AG08396 (cell line): Measurements from ENCODE around the gene RSPH9.
A peak's percentile ranks its signal among the peaks of the same experiment; 100 is the strongest.
"Not testable (repeated sequence)": the region's sequence is repeated elsewhere in the genome, so short reads cannot be mapped to it uniquely, and the experiment has no call there.

Experiments used
- DNase-seq: peaks from one replicate; pipeline ENCODE4 v3.0.0; 2012; ENCODE audit warnings: low spot score, mixed read lengths

Gene RSPH9

DNA sequence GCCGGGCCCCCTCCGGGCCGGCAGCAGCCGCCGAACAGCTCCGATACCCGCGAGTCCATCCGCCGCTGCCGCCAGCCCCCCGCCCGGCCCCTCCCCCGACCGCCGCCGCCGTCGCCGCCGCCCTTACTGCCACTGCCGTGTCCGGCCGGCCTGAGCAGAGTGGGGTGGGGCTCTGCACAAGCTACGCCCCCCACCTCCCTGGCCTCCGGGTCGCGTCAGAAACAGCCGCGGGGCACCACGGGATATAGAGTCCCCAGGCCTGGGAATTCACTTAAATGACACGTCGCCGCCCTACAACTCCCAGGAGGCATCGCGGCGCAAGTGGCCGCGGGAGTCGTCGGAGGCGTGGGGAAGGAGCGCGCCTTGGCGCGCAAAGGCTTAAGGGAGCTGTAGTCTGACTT, 15.7 kb upstream of the RSPH9 start, which contains the start of gene GTPBP2:
Gene GTPBP2 (minus strand): TSS at position 161 of the 401 bp plus-strand sequence. CDS start 102 bp downstream, at position 59.
- DNase-seq, result peak; percentile 95

DNA sequence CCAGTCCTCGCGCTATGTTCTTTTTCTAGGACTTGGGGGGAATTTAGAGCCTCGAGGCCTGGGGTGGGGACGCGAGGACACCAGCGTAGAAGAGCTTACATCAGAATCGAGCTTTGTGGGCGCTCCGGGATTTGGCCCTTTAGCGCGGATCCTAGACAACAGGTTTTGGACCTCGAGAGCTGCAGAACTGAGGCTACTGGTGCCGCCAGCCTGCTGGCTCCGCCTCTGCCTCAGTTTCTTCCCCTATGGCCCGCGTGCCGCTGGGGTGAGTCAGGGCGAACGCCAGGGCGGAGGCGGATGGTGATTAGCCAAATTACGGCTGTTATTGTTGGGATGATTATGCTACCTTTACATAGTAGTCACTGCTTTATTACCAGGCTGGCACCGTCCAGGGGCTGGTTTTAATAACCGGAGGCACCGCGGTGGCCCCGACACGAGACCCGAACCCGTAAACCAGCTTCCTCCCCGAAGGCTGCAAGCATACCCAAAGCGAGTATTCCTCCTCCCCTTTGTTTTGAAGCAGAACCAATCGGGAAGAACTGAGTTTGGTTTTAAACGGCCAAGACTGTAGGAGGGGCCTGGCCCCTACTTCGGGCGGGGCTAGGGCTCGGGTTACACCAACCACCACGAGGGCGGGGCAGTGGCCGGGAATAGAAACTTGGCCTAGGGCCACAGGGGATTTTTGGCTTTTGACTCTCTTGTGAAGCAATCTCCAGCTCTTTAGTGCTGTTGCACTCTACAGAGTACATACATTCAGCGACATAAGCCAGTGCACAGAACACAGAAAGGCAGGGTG, 15.1 kb upstream of the RSPH9 start:
- peak; percentile 97 for DNase-seq

DNA sequence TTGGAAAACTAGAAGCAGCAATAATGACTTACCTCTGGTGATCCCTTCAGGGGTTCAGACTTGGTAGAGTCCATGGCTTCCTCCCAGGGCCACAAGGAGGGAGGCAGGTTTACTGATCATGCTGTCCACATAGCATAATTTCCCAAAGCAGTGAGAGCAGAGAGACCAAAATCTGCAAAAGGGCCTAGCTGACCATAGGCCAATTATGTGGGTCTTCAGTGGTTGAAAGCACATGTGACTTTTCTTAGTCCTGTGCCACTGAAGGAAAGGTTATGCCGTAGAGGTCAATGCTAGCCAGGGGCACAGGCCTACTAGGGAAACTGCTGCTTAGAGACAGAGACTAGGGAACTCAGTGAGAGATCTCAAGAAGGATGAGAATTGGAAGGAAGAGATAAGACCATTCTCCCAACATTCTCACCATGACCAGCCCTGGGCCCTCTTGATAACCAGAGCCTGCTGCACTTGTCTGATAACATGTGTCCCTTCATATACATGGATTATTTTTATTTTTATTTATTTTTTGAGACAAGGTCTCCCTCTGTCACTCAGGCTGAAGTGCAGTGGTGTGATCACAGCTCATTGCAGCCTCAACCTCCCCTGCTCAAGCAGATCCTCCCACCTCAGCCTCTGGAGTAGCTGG, 13.7 kb upstream of the RSPH9 start:
- DNase-seq, result no peak

DNA sequence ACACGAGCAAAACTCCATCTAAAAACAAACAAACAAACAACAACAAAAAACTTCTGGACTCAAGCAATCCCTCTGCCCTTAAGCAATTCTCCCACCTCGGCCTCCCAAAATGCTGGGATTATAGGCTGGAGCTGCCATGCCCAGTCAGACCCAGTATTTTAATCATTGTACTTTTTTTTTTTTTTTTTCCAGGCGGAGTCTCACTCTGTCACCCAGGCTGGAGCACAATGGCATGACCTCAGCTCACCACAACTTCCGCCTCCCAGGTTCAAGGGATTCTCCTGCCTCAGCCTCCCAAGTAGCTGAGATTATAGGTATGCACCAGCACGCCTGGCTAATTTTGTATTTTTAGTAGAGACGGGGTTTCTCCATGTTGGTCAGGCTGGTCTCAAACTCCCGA, 11.8 kb upstream of the RSPH9 start:
- DNase-seq, result not testable (repeated sequence)

DNA sequence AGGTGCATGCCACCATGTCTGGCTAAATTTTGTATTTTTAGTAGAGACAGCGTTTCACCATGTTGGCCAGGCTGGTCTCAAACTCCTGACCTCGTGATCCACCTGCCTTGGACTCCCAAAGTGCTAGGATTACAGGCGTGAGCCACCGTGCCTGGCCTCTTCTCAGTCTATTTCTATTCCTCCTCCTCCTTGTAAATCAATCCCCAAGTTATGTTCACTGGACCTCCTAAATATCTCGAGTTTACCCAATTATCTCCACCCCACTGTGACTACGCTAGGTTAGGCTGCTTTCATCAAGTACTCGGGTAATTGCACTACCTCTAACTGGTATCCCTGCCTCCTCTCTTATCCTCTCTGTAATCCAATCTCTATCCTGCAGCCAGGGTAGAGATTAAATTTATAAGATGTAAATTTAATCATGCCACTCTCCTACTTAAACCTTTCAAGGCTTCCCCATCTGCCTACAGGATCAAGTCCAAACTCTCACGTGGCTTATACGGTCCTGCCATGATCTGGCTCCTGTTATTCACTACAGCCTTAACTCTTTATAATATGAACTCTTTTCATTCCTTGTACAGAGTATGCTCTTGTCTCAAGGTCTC, 10.0 kb upstream of the RSPH9 start:
- no peak for DNase-seq

DNA sequence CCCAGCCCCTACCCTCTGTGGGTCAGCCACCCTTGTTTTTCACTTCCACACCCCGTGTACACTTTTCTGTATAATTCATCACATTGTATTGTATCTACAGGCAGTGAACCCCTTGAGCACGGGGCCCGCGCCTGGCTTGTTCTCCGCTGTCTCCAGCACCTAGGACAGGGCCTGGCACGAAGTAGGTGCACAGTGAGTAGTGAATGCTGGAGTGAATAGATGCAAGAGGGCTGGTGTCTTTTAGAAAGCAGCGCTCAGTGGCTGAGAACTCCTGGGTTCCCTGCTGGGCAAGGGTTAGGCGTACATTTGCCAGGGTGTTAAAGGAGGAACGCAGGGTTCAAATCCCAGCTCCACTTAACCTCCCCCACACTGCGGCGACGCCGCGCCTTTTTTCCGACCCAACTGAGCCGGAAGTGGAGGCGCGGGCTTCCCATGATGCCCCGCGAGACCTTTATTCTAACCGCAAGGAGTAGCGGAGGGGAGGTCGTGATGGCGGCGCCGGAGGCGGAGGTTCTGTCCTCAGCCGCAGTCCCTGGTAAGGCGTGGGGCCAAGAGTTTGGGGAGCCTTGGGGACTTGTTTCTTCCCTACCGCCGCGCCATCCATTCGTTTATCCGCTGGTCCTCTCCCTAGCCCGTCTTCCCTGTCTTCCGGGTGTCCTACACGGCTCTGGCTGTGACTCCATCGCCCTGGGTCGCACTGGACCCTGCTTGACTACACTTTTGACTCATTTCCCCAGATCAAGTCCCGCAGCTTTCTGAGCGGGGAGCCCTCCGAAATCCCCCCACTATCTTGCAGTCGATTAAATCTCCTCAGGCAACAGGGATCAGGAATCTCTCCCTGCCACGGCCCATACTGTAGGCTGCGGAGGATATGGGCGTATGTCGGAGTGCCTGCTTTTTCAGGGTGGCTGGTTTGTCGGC, 9.2 kb upstream of the RSPH9 start, which contains the start of gene MAD2L1BP:
Gene MAD2L1BP (plus strand): TSS at position 454 of the 921 bp plus-strand sequence. CDS start 36 bp downstream, at position 490.
- peak; percentile 79 for DNase-seq

DNA sequence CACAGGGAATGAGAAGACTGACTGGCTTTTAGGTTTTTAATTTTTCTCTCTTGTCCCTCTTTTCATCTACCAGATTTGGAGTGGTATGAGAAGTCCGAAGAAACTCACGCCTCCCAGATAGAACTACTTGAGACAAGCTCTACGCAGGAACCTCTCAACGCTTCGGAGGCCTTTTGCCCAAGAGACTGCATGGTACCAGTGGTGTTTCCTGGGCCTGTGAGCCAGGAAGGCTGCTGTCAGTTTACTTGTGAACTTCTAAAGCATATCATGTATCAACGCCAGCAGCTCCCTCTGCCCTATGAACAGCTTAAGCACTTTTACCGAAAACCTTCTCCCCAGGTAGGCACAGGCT, 8.6 kb upstream of the RSPH9 start:
- DNase-seq, result no peak

DNA sequence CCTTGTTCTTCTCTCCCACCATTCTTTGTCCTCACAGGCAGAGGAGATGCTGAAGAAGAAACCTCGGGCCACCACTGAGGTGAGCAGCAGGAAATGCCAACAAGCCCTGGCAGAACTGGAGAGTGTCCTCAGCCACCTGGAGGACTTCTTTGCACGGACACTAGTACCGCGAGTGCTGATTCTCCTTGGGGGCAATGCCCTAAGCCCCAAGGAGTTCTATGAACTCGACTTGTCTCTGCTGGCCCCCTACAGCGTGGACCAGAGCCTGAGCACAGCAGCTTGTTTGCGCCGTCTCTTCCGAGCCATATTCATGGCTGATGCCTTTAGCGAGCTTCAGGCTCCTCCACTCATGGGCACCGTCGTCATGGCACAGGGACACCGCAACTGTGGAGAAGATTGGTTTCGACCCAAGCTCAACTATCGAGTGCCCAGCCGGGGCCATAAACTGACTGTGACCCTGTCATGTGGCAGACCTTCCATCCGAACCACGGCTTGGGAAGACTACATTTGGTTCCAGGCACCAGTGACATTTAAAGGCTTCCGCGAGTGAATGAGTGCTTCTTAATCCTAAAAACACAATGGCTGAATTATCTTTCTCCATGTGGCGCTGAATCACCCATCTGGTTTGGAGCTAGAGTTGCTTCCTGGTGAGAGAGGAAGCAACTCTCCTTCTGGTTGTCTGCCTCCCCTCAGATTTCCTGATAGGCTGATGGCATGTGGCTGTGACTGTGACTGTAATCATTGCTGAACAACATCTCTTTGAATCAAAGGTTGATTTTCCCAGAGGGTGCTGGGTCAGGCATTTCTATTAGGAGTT, 4.6 kb upstream of the RSPH9 start:
- DNase-seq, result no peak

DNA sequence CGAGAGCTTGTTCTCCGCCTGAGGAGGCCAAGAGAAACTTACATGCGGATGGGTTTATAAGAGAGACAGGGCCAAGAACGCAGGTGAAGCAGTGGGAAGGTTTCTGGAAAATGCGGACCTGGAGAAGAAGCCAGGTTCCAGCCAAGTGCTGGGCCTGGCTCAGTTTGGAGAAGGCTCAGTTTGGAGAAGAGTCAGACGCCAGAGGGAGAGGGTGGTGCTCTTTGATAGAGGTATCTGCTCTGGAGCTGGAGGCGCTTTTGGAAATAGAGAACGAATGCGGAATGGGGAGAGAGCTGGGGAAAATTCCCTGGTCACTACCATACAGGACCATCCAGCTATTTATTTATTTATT, 753 bp downstream of the RSPH9 start:
- no peak for DNase-seq

DNA sequence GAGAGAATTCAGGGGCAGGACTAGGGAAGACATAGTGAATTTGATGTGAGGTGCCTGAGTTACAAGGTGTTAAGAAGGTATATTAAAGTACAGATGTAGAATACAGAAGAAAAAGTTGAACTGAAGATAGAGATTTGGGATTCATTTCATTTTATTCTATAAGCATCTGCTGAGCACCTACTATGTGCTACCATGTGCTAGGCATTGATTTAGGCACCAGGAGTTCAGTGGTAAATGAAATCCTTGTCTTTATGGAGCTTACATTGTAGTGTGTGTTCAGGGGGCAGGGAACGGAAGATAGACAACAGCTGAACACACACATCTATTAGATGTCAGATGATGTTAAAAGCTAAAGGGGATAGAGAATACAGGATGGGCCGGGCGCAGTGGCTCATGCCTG, 2.8 kb downstream of the RSPH9 start:
- no peak for DNase-seq

DNA sequence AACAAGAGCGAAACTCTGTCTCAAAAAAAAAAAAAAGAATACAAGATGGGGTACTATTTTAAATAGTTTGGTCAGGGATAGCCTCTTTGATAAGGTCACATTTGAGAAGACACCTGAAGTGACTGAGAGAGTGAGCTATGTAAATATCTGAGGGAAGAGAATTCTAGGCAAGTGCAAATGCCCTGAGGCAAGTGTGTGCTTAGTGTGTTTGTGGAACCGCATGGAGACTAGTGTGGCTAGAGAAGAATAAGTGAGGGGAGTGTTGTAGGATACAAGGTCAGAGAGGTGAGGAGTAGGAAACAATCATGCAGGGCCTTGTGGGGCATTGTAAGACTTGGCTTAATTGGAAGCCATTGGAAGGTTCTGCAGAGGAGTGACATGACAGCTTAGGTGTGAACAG, 3.4 kb downstream of the RSPH9 start:
- no peak for DNase-seq

DNA sequence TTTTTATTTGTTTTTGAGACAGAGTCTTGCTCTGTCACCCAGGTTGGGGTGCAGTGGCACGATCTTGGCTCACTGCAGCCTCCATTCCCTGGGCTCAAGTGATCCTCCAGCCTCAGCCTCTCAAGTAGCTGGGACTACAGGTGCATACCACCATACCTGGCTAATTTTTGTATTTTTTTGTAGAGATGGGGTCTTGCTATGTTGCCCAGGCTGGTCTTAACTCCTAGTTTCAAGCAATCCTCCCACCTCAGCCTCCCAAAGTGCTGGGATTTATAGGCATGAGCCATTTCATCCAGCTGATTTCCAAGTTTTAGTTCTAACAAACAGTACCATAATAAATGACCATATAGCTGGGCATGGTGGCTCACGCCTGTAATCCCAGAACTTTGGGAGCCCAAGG, 8.0 kb downstream of the RSPH9 start:
- not testable (repeated sequence) for DNase-seq

DNA sequence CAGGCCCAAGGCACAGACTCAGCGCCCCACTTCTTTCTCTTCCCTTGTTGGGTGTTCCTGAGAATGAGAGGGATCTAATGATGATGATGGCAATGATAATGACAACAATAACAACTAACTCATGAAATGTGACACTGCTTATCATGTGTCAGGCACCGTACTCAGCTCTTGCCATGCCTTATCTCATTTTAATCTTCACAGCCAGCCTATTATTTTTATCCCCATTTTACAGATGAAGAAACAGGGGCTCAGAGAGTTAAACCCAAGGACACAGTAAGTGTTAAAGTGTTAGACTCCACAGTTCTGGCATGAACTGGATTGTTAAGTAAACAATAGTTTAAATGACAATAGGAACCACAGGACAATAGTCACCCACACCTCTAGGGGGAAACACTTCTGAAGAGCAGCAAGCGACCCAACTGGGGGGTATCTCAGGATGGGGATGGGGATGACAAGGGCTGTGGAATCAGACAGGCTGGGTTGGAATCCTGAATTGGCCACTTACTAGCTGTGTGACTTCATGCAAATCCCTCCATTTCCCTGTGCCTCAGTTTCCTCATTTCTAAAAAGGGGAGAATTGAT, 12.5 kb downstream of the RSPH9 start:
- no peak for DNase-seq

DNA sequence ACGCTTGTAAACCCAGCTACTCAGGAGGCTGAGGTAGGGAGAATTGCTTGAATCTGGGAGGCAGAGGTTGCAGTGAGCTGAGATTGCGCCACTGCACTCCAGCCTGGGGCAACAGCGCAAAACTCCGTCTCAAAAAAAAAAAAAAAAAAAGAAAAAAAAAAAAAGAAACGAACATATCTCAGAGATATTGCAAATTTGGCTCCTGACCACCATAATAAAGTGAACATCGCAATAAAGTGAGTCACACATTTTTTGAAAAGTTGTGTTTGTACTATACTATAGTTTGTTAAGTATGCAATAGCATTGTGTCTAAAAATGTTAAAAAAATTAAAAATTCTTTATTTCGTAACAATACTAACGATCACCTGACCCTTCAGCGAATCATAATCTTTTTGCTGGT, 13.3 kb downstream of the RSPH9 start:
- DNase-seq, result no peak

DNA sequence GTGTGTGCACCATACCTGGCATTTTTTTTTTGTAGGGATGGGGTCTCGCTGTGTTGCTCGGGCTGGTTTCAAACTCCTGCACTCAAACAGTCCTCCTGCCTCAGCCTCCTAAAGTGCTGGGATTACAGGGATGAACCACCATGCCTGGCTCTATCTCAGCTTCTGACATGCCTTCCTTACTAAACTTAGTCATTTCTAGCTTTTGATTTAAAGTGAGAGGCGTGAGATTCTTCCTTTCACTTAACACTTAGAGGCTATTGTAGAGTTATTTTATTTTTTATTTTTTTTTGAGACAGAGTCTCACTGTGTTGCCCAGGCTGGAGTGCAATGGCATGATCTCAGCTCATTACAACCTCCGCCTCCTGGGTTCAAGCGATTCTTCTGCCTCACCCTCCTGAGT, 18.1 kb downstream of the RSPH9 start:
- not testable (repeated sequence) for DNase-seq

DNA sequence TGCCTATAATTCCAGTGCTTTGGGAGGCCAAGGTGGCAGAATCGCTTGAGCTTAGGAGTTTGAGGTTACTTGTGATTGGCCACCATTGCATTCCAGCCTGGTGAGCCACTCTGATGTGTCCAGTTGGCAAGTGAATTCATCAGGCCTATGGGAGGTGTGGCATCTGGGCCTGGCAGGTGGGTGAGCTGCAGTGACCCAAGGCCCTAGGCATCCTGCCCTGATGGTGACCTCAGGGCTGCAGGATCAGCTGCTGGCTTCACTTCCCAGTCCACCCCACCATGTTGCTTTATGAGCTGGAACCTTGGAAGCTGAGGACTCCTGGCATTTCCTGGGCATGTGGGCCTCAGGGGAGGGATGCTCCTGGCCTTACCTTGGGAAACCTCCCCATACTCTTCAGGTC, 20.5 kb downstream of the RSPH9 start:
- no peak for DNase-seq

DNA sequence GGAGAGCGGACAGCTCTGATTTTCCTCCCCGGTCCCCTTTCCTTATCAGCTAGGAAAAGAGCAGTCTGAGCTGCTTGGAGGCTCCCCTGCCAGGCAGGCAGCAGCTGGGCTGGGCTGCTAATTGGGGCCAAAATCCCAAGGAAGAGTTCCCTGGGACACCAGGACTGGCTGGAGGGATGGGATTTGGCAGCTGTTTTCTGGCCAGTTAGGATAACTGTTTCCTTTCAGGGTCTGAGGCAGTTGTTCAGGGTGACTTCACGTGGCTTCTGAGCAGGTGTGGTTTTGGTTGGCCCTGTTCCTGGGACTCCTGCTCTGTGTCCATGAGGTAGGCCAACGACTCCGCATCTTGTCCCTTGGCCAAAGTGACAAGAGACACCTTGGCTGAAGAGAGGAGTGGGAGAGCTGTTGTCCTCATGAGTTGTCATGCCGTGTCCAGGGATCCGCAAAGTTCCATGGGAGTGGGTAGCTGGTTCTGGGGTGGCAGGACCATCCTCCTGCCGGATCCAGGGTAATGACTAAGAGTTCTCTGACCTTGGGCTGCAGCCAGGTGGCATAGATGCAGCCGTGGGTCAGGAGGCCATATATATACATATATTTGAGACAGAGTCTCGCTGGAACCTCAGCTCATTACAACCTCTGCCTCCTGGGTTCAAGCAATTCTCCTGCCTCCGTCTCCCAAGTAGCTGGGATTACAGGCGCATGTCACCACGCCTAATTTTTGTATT, 21.5 kb downstream of the RSPH9 start:
- DNase-seq, result no peak

DNA sequence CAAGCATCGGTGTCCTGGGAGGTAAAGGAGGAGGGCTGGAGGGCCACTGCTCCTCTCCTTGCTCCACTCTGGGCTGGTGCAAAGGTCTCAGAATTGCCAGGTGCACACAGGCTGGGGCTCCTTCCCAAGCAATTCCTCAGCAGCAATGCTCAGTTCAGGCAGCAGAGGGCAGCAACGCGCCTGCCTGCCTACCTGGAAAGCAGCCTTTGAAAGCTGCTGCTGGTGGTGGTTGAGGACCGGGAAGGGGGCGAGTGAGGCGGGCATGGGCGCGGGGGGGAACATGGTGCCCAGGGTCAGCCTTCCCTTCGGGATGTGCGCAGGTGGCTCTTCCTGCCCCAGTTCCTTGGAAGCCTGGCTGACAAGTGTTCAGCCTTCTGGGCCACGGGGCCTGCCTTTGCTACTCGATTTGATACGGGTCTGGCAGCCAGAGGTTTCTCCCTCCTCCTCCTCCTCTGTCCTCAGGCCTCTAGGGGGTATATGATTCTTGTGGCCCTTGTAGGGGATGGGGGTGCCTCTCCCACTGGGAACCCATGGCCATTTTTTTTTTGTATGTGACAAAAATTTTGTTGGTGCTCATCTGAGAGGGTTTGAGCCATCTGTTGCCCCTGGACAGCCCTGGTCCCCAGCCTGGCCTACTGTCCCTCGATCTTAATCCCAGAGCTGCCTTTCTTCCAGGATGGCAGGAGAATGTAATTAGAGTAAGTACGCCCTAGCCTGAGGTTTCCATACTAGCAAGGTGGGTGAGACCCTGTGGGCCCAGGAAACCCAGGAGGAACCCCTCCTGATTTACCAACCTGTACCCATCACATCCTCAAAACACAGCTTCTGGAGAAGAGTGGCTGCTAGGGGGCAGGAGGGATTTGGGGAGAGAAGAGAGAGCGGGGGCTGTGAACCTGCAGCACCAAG, 22.7 kb downstream of the RSPH9 start:
- DNase-seq, result peak; percentile 82
